ENCODE measurements around the gene POU6F2. TPM values are rescaled to one million over a fixed set of nuclear protein-coding genes. Genes with fewer than 3 reads are reported as not detected.

The POU6F2 gene
- total and polyA plus RNA-seq, 2 experiments from 2014 or later: 7.2 to 7.3 TPM

DNA sequence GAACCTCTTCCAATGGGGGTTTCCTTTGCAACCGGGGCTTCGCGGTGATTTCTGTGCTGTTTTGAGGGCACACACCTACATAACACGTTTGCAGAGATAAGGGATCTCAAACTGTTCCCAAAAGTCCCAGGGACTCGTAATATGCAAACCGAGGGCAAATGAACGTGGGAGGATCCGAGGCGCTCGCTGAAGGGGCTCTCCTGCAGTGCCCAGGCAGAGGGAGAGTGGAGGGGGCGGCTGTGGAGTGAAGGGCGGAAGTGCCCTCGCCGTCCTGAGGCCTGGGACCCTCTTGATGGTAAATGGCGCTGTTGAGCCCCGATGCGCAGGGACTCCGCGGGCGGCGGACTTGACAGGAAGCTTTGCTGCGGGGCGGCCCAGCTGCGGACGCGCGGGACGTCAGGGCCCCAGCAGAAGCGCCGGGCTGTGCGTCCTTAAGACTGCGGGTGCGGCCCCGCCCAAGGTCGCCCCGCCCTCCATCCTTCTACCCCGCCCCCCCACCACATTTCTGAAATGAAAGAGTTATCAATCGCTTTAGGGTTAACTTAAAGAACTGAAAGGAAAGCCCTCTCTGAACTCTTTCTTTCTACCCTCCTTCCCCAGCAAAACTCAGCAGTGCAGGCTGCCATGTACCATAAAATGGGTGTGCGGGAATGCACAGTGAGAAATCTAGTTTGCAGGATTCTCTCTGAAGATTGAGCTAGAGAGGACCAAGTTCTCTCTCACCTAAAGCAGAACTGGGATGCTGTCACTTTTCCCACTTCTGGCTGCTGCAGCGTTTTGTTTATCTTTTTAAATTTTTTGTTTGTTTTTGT is 436.7 kb downstream of the POU6F2 start (continued):
- TF ChIP-seq, protein P1, sequence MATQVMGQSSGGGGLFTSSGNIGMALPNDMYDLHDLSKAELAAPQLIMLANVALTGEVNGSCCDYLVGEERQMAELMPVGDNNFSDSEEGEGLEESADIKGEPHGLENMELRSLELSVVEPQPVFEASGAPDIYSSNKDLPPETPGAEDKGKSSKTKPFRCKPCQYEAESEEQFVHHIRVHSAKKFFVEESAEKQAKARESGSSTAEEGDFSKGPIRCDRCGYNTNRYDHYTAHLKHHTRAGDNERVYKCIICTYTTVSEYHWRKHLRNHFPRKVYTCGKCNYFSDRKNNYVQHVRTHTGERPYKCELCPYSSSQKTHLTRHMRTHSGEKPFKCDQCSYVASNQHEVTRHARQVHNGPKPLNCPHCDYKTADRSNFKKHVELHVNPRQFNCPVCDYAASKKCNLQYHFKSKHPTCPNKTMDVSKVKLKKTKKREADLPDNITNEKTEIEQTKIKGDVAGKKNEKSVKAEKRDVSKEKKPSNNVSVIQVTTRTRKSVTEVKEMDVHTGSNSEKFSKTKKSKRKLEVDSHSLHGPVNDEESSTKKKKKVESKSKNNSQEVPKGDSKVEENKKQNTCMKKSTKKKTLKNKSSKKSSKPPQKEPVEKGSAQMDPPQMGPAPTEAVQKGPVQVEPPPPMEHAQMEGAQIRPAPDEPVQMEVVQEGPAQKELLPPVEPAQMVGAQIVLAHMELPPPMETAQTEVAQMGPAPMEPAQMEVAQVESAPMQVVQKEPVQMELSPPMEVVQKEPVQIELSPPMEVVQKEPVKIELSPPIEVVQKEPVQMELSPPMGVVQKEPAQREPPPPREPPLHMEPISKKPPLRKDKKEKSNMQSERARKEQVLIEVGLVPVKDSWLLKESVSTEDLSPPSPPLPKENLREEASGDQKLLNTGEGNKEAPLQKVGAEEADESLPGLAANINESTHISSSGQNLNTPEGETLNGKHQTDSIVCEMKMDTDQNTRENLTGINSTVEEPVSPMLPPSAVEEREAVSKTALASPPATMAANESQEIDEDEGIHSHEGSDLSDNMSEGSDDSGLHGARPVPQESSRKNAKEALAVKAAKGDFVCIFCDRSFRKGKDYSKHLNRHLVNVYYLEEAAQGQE (IDR thresholded peaks at IDR 0.05; ENCODE audit: unreplicated experiment): no peak
- TF ChIP-seq, protein P2, sequence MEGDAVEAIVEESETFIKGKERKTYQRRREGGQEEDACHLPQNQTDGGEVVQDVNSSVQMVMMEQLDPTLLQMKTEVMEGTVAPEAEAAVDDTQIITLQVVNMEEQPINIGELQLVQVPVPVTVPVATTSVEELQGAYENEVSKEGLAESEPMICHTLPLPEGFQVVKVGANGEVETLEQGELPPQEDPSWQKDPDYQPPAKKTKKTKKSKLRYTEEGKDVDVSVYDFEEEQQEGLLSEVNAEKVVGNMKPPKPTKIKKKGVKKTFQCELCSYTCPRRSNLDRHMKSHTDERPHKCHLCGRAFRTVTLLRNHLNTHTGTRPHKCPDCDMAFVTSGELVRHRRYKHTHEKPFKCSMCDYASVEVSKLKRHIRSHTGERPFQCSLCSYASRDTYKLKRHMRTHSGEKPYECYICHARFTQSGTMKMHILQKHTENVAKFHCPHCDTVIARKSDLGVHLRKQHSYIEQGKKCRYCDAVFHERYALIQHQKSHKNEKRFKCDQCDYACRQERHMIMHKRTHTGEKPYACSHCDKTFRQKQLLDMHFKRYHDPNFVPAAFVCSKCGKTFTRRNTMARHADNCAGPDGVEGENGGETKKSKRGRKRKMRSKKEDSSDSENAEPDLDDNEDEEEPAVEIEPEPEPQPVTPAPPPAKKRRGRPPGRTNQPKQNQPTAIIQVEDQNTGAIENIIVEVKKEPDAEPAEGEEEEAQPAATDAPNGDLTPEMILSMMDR (conservative IDR thresholded peaks at IDR 0.05; ENCODE audit: low read depth in 2 of 2): peak; percentile 29 to 44; a peak in 2 of 4 replicates
- TF ChIP-seq ETS1 (IDR thresholded peaks at IDR 0.05): no peak
- TF ChIP-seq EZH2phosphoT487 (IDR thresholded peaks at IDR 0.05; ENCODE audit: unreplicated experiment): no peak
- TF ChIP-seq EZH2 (IDR thresholded peaks at IDR 0.05; ENCODE audit: low read depth, unreplicated experiment): no peak
- no peak for TF ChIP-seq ZNF114 (CRISPR knock-in tag; IDR thresholded peaks at IDR 0.05)
- no peak for TF ChIP-seq ZNF331 (CRISPR knock-in tag; IDR thresholded peaks at IDR 0.05; ENCODE audit: low read depth)
- TF ChIP-seq CREB1 (CRISPR knock-in tag; IDR thresholded peaks at IDR 0.05; ENCODE audit: low read depth): 0 out of 2 replicates have a peak, but pooled peaks have one; percentile 49

GRCh38 chr7:39415091-39415787 is 437.5 kb downstream of the POU6F2 start:
- peak overlapping the region; percentile 99; the same call in 1 of the 2 replicates for H2AFZ ChIP-seq
- TF ChIP-seq, protein P1 (IDR thresholded peaks at IDR 0.05; ENCODE audit: unreplicated experiment): no peak
- TF ChIP-seq EZH2 (IDR thresholded peaks at IDR 0.05; ENCODE audit: low read depth, unreplicated experiment): no peak
- no peak for TF ChIP-seq STAT1 (IDR thresholded peaks at IDR 0.05; ENCODE audit: unreplicated experiment)
- no peak for TF ChIP-seq CREB1 (CRISPR knock-in tag; IDR thresholded peaks at IDR 0.05; ENCODE audit: low read depth)
- TF ChIP-seq POLR2AphosphoS5 (IDR thresholded peaks at IDR 0.05; ENCODE audit: low read depth): no peak
- no peak for TF ChIP-seq JUNB (IDR thresholded peaks at IDR 0.05; ENCODE audit: unreplicated experiment)
- TF ChIP-seq ETS1 (IDR thresholded peaks at IDR 0.05): no peak
- no peak for TF ChIP-seq NANOG (IDR thresholded peaks at IDR 0.05; ENCODE audit: borderline replicate concordance)
- TF ChIP-seq ZNF114 (CRISPR knock-in tag; IDR thresholded peaks at IDR 0.05): no peak

More at GRCh38 chr7:39415091-39415787, 437.5 kb downstream of the POU6F2 start:
- DNase-seq (ENCODE audit: low spot score) (no peak), ATAC-seq (no peak)
- H3K79me2 ChIP-seq (replicated peaks; ENCODE audit: insufficient read depth): no peaks in the 10 kb centered on the region
- H3K4me2 ChIP-seq: peak overlapping the region; percentile 97; the same call in 1 of the 2 replicates
- H3K27ac Mint-ChIP-seq: no peak overlapping the region
- peaks cover 3% of the 10 kb centered on the region; the same call in 2 of the 3 replicates for H3K4me1 Mint-ChIP-seq
- no peaks in the 10 kb centered on the region for H3K27me3 ChIP-seq (ENCODE audit: insufficient read depth)
- H4K20me1 ChIP-seq (replicated peaks; ENCODE audit: insufficient read depth): no peaks in the 10 kb centered on the region
- no peaks in the 10 kb centered on the region for H3K4me1 ChIP-seq (ENCODE audit: insufficient read depth)
- H3K9me2 ChIP-seq (ENCODE audit: insufficient read depth): no peaks in the 10 kb centered on the region
- H3K27ac ChIP-seq (ENCODE audit: low read depth): no peak overlapping the region
- H3K4me3 ChIP-seq: peak overlapping the region; percentile 94
- no peaks in the 10 kb centered on the region for H3K9me3 Mint-ChIP-seq
- peak overlapping the region; percentile 90 for H3K4me3 Mint-ChIP-seq
- H3K27me3 Mint-ChIP-seq (ENCODE audit: insufficient read depth, low read depth, poor library complexity): peaks cover 6% of the 10 kb centered on the region
- H3F3A ChIP-seq (replicated peaks; ENCODE audit: low read depth): no peaks in the 10 kb centered on the region
- no peaks in the 10 kb centered on the region for H3K36me3 ChIP-seq (ENCODE audit: insufficient read depth)
- no peaks in the 10 kb centered on the region for H3K36me3 Mint-ChIP-seq (ENCODE audit: low read depth)

Data from GM23338 (cell line).